ENCODE measurements around the gene RTN4.
A peak's percentile ranks its signal among the peaks of the same experiment; 100 is the strongest.
"Not testable (repeated sequence)": the region's sequence is repeated elsewhere in the genome, so short reads cannot be mapped to it uniquely, and the experiment has no call there.

RTN4 gene

DNA sequence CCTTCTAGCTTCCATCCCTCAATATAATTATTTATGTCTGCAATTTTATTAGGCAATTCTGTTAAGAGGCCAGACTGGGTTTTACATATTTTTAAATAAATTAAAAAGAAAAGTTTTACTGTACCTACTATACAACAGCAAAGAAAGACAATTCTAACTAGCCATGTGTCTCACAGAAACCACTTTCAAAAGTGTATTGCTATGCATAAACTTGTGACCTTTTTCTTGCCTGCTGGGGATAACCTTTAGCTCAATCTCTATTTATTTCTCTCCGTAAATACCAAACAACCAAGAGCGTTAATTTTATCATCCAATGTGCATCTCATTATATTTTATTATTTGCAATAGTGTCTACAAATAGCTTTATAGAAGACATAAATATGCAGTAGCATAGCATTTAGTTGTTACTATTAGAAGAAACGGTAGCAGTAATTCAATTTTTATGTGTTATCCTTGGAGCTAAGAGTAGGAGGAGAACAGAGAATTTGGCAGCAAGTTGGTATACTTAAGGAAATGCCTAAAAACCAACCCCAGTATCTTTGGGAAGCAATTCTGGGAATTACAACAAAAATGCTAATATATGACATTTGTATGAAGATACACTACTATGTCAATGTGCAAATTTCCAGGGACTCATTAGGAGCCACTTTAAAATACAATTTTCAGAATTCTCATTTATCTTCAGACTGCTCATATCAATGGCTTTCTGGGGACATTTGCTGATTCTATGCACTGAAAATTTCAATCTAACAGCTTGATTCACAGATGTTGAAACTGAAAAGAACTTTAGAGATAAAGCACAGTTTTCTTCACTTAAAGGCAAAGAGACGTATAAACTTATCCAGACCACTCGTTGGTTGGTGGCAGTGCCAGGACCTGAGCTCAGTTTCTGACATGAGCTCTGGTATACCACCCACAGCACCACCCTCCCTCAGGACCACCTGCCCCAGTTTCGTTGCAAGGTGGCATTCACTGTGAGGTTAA is 23.0 kb upstream of the RTN4 start:
- DNase-seq, result no peak

DNA sequence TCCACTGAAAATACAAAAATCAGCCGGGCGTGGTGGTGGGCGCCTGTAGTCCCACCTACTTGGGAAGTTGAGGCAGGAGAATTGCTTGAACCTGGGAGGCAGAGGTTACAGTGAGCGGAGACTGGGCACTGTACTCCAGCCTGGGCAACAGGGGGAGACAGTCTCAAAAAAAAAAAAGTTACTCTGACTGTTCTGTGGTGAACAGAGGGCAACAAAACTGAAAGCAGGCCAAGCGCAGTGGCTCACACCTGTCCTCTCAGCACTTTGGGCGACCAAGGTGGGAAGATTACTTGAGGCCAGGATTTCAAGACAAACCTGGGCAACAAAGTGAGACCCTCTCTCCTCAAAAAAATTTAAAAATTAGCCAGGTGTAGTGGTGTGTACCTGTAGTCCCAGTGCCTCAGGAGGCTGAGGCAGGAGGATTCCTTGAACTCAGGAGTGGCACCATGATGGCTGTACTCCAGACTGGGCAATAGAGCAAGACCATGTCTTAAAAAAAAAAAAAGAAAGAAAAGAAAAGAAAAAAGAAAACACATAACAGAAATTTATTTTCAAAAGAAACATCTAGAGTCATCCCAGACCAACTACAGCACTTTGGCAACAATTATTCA is 13.6 kb upstream of the RTN4 start:
- DNase-seq, result no peak

DNA sequence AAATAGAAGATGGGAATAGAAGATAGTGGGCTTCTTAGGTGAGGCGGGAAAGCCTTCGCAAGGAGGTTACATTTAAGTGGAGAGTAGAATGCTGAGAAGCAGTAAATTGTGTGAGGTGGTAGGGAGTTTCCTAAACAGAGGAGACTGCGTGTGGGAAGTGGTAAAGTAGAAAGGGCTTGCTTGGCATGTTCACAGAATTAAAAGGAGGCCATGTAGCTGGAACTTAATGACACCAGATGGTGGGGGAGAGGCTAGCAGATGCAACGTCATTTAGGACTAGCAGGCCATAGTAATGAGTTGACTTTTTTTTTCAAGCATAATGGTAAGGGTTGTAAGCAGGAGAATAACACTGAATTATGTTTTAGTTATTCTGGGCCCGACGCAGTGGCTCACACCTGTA is 13.0 kb upstream of the RTN4 start:
- DNase-seq, result no peak

DNA sequence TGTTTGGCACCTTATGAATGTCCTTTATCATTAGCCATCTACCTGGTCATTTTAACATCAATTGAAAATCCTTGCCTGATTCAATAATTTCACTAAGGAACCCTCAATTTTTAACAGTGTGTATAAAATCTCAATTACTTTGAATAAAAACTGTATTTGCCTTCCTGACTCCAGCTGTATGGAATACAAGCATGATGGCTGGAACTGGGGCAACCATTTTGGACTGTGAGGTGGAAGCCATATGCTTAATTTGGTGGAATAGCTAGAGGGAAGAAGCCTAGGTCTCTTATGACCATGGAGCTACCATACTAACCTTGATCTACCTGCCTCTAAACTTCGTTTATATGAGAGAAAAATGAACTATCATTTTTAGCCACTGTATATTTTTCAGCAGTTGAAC is 12.5 kb upstream of the RTN4 start:
- DNase-seq, result no peak

DNA sequence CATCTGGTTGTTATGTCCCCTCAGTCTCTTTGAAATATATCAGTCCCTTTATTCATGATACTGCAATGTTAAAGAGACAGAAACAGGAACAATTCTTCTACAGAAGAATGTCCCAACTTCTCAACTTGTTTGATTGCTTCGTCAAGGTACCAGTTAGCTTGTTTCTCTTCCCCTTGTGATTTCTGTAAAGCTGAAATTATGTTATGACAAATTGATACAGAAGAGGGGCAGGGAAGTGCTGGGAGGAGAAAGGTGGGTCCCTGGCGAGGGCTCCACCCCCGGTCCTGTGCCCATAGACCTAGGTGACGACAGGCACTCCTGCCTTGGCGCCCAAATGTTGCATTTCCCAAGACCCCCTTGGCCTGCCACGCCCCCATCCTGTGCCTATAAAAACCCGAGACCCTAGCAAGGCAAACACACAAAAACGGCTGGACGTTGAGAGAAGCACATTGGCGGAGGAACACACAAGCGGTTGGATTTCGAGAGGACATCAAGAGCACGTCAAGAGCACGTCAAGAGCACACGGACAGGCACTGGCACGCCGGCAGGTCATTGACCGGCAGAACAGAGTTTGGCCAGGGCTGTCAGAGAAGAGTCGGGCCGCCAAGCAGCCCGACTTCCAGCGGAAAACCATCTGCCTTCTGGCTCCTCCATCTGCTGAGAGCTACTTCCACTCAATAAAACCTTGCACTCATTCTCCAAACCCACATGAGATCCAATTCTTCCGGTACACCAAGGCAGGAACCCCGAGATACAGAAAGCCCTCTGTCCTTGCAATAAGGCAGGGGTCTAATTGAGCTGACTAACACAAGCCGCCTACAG is 11.5 kb upstream of the RTN4 start:
- DNase-seq, result no peak

DNA sequence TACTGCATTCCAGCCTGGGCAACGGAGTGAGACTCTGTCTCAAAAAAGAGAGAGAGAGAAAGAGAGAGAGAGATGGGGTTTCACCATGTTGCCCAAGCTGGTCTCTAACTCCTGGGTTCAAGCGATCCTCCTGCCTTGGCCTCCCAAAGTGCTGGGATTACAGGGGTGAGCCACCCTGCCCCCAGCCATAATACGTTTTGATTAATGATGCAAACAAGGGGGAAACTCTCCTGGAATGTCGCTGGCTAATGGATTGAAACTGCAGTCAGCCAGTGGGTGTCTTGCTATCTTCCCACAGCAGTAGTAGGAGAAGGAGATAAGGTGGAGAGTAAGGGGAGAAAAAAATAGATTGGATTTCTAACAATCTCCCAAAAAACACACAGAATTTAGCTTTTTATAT is 9.5 kb upstream of the RTN4 start:
- DNase-seq, result no peak

DNA sequence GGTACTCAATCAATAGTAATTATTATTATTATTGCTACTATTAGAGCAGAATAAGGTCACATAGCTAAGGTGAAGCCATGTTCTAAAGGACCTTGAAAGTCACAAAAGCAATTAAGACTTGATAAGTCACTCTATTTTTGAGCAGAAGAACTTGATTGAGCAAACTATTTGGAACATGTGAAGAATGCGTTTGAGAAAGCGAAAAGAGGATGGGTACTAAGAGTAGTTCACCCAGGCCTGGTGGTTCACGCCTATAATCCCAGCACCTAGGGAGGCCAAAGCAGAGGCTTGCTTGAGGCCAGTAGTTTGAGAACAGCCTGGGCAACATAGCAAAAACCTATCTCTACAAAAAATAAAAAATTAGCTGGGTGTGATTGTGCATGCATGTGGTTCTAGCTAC is 7.2 kb upstream of the RTN4 start:
- no peak for DNase-seq

DNA sequence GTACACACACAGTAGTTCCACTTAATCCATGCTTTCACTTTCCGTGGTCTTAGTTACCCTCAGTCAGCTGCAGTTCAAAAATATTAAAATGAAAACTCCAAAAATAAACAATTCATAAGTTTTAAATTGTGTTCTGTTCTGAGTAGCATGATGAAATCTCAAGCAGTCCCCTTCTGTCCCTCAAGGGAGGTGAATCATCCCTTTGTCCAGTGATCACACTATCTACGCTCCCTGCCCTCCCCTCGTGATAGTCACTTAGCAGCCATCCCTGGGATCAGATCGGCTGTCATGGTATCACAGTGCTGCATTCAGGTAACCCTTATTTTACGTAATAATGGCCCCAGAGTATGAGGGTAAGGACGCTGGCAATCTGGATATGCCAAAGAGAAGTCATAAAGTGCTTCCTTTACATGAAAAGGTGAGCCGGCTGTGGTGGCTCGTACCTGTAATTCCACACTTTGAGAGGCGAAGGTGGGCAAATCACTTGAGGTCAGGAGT is 5.8 kb upstream of the RTN4 start:
- no peak for DNase-seq

DNA sequence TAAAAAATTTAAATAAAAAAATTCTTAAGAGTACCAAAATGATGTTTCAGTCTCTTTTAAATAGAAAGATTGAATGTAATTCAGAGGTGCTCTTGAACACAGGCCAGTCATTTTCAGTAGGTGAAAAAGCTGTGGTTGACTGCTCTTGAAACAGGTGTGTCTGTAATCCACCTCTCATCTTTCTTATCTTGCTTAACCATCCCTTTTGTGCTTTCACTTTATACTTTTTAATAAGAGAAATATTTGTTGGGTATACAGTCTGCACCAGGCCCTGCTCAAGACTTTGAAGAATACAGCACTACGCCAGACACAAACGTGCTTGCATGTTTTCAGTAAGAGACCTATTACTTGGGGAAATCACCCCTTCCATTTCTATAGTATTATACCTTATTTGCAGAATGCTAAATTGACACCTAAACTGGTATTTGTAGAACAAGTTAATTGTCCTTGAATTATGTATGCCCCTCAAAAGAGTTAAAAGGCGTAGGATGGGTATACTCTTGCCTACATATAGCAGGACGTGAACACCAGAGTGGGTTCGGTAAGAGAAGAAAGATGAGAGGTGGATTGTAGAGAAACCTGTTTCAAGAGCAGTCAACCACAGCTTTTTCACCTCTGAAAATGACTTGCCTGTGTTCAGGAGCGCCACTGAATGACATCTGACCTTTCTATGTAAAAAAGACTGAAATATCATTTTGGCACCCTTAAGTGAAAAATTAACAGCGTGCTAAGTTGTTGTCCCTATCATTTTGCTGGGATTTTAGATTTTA is 4.0 kb upstream of the RTN4 start:
- no peak for DNase-seq

DNA sequence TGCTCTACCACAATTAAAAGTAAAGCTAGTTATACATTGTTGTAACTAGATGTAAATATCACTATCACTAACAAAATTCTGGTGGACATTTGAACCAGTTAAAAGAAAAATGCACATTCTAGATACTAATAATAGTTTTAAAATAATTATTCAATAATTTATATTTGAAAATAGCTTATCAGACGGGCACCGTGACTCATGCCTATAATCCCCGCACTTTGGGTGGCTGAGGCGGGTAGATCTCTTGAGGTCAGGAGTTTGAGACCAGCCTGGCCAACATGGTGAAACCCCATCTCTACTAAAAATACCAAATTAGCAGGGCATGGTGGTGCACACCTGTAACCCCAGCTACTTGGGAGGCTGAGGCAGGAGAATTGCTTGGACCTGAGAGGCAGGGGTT is 3.0 kb upstream of the RTN4 start:
- not testable (repeated sequence) for DNase-seq

DNA sequence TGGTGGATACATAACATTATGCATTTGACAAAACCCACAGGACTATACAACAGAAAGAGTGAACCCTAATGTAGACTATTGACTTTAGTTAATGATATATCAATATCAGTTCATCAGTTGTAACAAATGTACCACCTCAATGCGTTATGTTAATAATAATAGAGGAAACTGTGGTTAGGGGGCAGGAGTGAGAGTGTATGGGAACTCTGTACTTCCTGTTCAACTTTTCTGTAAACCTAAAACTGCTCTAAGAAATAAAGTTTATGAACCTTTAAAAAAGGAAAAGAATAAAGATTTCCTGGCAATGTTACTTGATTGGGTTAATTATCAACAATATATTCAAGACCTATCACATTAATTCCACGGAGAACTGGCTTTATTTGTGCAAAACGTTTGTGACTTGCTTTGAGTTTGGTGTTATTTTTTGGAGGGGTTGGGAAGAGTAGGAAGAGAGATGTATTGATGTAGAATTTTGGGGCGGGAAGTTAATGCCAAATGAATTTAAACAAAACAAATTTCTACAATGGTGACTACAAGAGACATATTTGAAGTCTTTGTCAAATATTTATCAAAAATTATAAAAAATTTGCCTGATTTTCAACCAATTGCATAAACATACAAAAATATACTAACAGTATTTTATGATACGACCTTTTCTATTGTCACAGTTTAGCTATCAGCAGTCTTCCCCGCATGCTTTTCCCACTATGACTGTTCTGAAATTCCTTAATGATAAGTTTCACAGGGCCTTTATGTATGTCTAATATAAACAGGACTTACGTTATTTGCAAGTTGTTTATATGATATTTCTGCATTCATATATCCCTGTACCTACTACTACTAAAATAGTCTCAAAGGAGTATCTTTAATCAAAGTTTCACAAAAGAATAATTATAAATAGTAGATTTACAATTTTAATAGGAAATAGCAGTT is 2.1 kb upstream of the RTN4 start:
- DNase-seq, result no peak

DNA sequence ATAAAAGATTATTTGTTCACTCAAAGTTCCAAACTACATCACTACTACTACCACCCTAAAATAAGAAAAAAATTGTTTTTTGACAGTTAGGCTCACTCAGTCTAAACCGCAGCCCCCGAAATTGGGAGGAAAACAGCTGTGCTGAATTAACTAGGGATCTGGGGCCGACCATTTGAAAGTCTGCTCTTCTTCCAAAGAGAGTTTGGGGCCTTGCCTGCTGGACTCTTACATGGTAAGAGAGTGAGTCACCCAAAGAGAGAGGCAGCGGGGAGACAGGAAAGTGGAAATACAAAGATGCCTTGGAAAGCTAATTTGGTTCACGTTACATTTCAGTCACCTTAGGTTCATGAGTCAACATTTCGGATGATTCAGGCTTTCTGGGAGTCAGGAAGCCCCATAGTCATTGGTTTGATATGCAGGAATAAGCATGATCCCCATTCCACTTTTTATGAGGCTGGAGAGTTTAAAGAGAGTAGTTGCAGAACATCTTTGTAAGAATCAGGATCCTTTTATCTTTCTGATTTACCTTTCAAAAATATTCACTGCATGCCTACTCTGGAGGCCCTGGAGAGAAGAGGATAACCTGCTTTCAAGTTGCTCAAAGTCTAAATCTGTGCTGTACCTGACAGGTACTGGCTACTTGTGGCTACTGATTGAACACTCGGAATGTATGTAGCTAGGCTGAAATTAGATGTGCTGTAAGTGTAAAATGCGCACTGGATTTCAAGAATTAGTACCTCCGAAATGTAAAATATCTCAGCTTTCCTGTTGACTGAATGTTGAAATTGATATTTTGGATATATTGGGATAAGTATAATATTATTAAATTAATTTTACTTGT is 995 bp upstream of the RTN4 start:
- no peak for DNase-seq

DNA sequence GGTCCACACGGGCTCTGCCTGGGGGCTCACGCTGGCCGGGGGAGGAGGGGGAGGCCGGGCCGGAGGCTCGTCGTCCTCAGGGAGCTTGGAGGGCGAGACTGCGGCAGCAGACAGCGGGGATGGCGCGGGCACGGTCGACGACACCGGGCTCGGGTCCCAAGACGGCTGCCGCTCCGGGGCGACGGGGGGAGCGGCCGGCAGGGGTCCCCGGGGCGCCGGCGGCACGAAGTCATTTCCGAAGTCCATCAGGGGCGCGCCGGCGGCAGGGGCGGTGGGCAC is 491 bp downstream of the RTN4 start:
- DNase-seq, result no peak

DNA sequence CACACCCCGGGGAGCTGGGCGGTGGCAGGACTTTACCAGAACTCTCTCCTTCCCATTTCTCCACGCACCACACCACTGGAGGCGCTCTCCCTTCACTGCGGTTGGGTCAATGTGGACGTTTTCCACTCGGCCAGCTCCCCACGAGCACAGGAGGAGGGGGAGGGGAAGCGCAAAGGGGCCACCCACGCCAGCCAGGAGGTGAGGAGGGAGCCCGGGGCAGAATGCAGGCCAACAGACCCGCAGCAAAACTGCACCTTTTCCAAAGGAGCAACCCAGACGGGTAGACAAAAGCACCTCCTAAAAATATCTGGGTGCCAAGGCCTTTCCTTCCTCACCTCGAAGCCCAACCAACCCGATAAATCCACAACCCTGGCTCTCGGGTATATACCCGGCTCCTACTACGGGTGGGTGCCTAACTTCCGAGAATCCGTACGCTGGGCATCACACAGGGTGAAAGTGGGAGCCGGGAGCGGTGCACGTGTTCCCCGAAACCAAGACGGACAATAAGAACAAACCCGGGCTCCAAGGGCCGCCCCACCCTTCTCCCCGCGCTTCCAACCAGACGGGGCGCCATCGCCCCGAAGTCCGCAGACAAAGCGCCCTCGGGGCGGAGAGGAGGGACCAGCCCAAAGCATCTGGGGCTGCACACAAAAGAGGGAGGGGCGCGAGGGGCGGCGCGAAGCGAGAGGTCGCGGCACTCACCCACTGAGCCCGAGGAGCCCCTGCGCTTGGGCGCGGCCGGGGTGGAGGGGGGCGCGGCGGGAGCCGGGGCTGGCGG is 1.0 kb downstream of the RTN4 start:
- DNase-seq, result peak; percentile 66

DNA sequence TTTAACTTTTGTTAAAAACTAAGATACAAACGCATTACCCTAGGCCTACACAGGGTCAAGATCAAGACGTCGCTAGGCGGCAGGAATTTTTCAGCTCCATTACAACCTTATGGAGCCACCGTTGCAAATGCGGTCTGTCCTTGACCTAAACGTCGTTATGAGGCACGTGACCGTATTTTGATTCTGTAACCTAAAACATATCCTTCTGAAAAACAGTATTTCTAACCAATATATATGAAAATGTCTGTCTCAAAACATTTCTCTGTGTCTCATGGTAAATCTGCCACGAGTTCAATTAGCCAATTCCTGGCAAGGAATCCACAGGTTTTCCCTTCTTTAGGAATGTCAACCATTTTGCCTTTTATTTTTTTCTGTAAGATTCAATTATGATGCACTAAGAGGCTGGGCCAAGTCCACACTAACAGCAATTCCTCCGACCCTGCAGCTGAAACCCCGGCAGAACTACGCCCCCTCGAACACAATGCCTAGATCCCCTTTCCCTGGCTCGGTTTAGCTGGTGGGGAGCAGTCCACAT is 1.7 kb downstream of the RTN4 start:
- DNase-seq, result peak; percentile 66

DNA sequence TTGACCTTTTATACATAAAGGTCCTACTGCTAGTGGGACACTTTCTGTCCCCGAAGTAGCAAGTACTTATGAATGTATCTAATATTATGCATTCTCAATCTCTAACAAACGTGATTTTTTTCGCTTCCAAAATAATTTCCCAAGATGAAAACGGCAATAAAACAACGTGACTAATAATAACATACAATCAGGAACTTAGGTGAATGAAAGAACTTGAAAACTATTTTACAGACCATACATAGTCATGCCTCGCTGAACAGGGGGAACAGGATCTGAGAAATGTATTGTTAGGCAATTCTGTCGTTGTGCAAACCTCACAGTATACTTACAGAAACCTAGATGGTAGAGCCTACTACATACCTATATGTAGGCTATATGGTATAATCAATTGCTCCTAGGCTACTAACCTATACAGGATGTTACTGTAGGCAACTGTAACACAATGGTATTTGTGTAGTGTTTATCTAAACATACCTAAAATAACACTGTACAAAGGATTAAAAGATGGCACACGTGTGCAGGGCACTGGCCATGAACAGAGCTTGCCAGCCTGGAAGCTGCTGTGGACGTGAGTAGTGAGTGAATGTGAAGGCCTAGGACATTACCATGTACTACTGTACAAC is 2.5 kb downstream of the RTN4 start:
- DNase-seq, result no peak

DNA sequence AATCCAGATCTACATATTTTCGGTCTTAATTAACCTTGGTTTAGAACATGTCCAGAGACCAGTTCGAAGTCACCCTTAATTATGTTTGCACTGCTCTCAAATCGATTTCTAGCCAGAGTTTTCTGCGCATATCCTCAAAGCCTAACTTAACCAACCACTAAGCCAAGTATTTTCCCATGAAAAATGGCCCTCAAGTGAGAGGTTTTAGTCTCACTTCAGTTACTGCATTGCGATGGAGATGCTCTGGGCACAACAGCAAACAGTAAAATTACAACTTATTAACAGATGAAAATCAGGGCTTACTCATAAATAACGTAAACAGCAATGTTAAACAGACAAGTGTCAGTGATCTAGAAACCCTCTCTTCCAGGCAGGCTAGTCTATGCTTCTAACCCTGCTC is 4.5 kb downstream of the RTN4 start:
- DNase-seq, result no peak

DNA sequence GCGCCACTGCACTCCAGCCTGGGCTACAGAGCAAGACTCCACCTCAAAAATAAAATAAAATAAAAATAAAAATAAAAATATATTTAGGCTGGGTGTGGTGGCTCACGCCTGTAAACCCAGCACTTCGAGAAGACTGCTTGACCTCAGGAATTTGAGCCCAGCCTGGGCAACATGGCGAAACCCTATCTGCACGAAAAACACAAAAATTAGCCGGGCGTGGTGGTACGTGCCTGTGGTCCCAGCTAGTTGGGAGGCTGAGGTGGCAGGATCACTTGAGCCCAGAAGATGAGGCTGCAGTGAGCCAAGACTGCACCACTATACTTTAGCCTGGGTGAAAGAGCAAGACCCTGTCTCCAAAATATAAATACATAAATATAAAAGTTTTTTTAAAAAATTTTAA is 6.4 kb downstream of the RTN4 start:
- no peak for DNase-seq

DNA sequence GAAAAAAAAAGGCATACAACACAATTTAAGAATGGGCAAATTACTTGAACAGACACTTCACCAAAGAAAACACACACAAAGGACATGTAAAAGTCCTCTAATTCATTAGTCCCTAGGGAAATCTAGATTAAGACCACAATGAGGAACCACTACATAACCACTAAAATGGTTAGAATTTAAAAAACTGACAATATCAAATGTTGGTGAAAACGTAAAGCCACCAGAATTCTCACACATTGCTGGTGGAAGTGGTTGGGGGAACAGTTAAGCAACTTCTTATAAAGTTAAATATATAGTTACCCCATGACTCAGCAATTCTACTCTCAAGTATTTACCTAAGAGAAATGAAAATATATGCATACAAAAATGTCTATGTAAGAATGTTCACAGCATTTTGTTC is 11.8 kb downstream of the RTN4 start:
- DNase-seq, result no peak

Data from NCI-H748 treated with DMSO at 0.1 percent for 48 hours (cell line).